HG02759 (cell line): ENCODE results near the gene TRMT5.

Experiments
- ATAC-seq: cut with Tn5 transposase; IDR thresholded peaks from one replicate; pipeline ENCODE4 v1.9.1; 2021; ENCODE audit warnings: mild to moderate bottlenecking, moderate library complexity; ENCODE audit not compliant: unreplicated experiment

Gene TRMT5

DNA sequence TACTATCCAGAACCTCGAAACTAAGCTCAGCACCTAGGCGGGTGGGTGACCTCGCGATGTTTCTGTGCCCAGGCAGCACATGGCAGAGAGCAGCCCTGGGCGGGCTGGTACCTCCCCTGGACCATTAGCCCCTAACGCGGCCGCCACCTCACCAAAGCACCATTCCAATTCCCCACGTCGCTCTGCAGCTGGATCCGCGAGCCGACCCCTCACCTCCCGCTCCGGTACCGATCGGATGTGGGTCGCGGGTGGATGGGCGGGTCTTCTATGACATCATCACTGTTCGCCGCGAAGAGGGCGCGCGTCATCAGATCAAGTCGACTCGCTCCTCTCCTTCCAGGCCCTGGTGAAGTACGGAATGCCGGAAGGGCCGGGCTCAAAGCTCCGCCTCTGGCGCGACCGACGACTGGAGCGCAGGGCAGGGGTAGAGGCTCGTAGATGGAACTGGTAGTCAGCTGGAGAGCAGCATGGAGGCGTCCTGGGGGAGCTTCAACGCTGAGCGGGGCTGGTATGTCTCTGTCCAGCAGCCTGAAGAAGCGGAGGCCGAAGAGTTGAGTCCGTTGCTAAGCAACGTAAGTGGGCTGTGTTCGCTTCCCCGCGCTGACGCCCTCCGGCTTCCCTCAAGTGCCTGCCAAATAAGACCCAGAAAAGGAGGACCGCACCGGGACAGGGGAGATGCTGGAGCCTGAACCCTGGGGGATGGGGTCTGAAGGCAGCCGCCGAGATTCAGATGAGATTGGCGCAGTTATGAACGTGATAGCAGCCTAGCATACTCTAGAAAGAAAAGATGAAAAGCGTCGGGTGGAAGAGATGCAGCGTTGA is at the start of gene TRMT5, which contains the start of gene SLC38A6:
TRMT5 (minus strand) TSS at position 269 of the 822 bp plus-strand sequence; CDS start at position 163, 106 bp downstream.
SLC38A6 (plus strand) TSS at position 435 of the 822 bp plus-strand sequence; CDS start at position 468, 33 bp downstream.
- peak; percentile 91 for ATAC-seq

GRCh38 chr14:61026526-61026925 is 45.6 kb upstream of the TRMT5 start:
- ATAC-seq = no peak

DNA sequence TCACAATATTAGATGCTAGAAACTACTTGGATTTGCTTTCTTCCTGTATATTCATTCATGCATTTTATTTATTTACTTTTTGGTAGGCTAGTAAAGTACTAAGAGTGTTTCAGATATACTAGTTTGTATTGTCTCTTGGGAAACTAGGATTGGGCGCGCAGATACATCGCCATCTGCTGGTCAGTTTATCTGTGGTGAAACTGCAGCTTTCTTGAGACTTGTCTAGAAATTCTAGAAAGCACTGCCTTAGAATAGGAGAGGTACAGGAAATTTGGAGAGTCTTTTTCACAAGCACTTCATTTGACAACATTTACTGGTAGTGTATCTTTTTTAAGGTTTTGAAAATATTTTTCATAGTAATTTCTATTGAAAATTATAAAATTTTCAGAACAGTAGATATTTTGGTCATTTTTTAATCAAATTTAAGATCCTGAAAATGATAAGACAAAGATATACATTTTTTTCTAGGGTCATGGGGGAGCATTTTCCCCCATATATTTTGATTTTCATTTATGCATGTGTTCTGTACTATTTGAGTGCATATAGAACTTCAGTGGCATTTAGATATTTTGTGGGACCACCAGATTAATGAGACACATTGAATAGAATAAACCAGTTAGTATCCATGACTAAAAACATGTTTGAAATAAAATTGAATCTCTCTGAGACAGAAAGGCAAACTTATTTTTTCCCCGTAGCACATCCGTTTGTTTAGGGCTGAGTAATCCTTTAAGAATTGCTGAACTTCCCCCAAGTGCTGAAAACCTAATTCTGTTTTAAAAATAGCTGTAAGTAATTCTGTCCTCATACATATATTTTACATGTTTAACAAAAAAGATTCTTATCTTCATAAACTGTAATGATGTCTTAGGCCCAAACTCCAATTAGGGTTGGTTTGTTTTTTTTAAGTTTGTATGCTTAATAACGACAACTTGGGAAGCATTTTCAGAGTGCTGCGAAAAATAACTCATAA is 44.7 kb upstream of the TRMT5 start:
- no peak for ATAC-seq

DNA sequence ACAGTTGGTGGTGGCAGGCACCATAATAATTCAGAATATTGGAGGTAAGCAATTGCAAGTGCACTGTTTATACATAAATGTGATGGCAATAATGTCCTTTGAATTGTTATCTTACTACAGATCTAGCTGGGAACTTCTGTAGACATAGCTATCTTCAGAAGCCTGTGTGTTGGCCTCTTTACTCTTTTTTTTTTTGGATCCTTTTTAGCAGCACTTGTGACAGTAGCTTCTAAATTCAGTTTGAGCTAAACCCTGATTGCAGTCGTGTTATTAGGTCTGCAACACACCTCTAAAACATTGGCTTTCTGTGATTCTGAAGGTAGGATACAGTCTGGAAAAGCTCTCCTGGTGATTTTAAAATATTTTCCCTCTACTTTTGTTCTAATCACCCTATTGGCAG is 38.7 kb upstream of the TRMT5 start:
- ATAC-seq = no peak

GRCh38 chr14:61003571-61003970 is 22.7 kb upstream of the TRMT5 start:
- no peak for ATAC-seq

DNA sequence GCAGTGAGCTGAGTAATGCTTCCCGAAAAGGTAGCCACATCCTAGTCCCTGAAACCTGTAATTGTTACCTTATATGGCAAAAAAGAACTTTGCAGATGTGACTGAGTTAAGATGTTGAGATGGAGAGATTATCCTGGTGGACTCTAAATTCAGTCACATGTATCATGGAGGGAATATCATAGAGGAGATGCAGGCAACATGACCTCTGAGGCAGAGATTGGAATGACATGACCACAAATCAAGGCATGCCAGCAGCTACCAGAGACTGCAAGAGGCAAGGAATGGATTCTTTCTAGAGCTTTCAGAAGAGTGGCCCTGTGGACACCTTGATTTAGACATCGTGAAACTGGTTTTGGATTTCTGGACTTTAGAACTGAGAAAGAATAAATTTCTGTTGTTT is 18.7 kb upstream of the TRMT5 start:
- no peak for ATAC-seq

- no peak for ATAC-seq
These were observed 17.7 kb upstream of the TRMT5 start for GRCh38 chr14:60998617-60999016.

- ATAC-seq = no peak
These were observed 8.7 kb upstream of the TRMT5 start for GRCh38 chr14:60989599-60989998.

- ATAC-seq = no peak
These were observed 5.6 kb upstream of the TRMT5 start for GRCh38 chr14:60986500-60986899.

DNA sequence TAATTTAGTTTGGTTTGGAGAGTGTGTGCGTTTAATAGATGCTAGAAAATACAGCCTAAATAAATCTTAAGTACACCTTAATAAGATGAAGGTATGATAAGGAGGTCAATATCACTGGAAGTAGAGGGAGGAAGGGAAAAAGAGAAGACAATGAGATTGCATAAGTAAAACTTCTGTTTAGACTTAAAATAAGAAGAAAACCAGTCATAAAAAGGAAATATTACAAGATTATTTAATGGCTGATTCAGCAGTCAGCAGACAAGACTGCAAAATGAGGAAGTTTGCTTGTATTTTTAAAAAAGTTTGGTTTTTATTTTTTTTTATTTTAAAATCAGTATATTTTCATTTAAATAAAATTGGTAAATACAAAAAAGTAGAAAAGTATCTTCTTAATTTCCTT is 3.3 kb upstream of the TRMT5 start:
- no peak for ATAC-seq

DNA sequence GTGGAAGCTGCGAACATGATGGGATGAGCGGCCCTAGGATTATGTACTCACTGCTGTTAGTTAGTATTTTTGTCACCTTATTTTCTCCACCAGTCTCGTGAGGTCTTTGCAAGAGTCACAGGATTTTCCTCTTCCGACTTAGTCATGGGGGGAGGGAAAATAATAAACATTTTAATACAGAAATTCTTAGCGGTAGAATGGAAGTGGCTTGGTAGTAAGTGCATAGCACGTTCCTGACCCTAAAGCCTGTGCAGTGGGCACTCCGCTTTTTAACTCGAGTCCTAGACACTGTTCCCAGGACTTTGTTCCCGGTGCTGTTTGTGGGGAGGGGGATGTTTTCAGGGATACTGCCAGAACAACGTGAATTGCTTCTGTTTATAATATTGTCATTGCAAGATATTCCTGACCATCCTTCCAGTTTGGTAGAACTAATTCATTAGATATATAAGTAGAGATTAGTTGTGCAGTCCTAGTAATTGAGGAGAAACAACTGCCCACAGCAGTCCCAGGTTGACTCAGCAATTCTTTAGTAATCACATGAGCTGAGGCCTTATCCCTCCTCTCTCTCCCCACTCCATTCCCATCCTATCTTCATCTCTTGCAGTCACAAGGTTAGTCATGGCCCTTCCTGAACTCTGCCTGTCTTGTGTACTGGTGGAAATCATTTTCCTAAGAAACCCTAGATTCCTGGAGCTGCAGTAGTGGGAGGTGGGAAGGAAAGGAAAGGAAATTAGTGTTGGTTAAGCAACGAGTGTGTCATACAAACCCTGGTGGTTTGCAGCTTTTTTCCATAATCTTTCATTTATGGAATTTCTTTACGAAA is 965 bp upstream of the TRMT5 start:
- ATAC-seq = no peak

GRCh38 chr14:60977847-60978246 is 3.0 kb downstream of the TRMT5 start:
- no peak for ATAC-seq

GRCh38 chr14:60975551-60975950 is 5.3 kb downstream of the TRMT5 start:
- ATAC-seq = no peak

DNA sequence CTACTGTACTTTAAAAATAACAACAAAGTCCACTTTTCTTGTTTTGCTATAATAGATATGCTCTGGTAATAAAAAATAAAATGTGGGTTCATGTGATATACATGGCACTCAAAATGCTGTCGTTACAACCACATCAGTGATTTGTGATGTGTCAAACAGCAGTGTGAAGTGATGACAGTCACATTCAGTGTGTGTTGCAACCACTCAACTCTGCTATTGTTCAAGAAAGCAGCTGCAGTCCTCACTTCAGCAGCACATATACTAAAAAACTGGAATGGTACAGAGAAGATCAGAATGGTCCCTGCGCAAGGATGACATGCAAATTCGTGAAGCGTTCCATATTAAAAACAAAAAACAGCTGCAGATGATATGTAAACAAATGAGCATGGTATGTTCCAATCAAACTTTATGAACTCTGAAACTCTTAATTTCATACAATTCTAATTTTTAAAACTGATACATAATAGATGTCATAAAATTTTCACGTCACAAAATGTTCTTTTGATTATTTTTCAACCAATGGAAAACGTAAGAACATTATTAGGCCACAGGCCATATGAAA is 6.7 kb downstream of the TRMT5 start:
- ATAC-seq = no peak

GRCh38 chr14:60973070-60973469 is 7.8 kb downstream of the TRMT5 start:
- no peak for ATAC-seq

- ATAC-seq = no peak
These were observed 8.6 kb downstream of the TRMT5 start for GRCh38 chr14:60972295-60972694.

- ATAC-seq = no peak
These were observed 9.6 kb downstream of the TRMT5 start for GRCh38 chr14:60971271-60971670.

- no peak for ATAC-seq
These were observed 10.7 kb downstream of the TRMT5 start for GRCh38 chr14:60970146-60970545.

DNA sequence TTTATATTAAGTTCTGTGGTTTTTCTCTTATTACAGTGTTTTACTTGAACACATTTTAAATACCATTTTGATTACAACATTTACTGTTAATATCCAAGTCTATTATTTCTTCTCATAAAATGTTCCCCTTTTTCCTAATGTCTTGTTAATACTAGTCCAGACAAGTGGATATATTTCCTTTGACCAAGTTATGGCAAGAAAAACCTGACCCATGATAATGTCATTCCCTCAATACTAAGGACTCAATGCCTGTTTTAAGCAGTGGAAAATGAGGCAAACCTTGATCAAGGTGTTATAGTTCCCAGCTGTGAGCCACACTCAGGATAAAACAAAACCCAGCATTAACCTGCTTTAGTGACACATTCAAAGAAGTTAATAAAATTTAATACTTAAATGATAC is 12.2 kb downstream of the TRMT5 start:
- ATAC-seq = no peak

DNA sequence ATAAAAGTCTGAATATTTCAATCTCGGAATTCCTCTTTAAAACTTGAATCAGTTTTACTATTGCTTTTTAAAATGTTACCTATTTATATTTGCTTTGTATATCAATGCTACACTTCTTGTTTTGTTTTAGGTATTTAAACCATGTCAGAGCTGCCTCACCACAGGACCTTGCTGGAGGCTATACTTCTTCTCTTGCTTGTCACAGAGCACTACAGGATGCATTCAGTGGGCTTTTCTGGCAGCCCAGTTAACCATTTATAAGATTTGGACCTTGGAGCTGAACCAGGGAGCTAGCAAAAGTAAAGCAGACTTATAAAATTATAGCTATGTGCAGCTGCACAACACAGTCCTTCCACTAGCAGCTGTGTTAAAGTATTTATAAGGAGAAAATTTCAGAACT is 12.8 kb downstream of the TRMT5 start:
- no peak for ATAC-seq
